GM12878 (cell line): Measurements from ENCODE around the gene ZBED4. TPM values are rescaled to one million over a fixed set of nuclear protein-coding genes. Genes with fewer than 3 reads are reported as not detected.

Source experiments
- BACH1 ChIP-seq: fragments of 450-650 bp; IDR thresholded peaks from 2 replicates; pipeline ENCODE4 v1.6.1; 2017; ENCODE audit warnings: mild to moderate bottlenecking, borderline replicate concordance
- DPF2 ChIP-seq: fragments of 450-650 bp; IDR thresholded peaks from 2 replicates; pipeline ENCODE4 v1.6.1; 2017; ENCODE audit warnings: mild to moderate bottlenecking
- FOS ChIP-seq: IDR thresholded peaks from 3 replicates; pipeline ENCODE4 v1.6.1; 2011; ENCODE audit warnings: borderline replicate concordance; ENCODE audit not compliant: insufficient read length; ENCODE audit errors: extremely low read depth
- HDAC2 ChIP-seq: fragments of 200-600 bp; sonication (generic); IDR thresholded peaks from 2 replicates; pipeline ENCODE4 v1.6.1; 2017
- IKZF1 ChIP-seq: fragments of 450-650 bp; conservative IDR thresholded peaks from 2 replicates; pipeline ENCODE4 v1.6.1; 2017; ENCODE audit warnings: antibody characterized with exemption, mild to moderate bottlenecking
- KAT2A ChIP-seq: conservative IDR thresholded peaks from 2 replicates; pipeline ENCODE4 v1.6.1; 2011; ENCODE audit warnings: low read depth, low read length; ENCODE audit not compliant: control insufficient read depth
- KDM1A ChIP-seq: fragments of 200-600 bp; sonication (generic); IDR thresholded peaks from 2 replicates; pipeline ENCODE4 v1.6.1; 2016; ENCODE audit warnings: borderline replicate concordance
- NFXL1 ChIP-seq: fragments of 450-650 bp; IDR thresholded peaks from 2 replicates; pipeline ENCODE4 v1.6.1; 2017; ENCODE audit warnings: antibody characterized with exemption, mild to moderate bottlenecking, borderline replicate concordance
- PAX5 ChIP-seq: IDR thresholded peaks from 2 replicates; pipeline ENCODE4 v1.6.1; 2011; ENCODE audit warnings: low read depth, low read length, borderline replicate concordance
- POU2F2 ChIP-seq: IDR thresholded peaks from 3 replicates; pipeline ENCODE4 v1.6.1; 2011; ENCODE audit warnings: low read depth, mild to moderate bottlenecking, low read length, borderline replicate concordance
- RELA ChIP-seq: fragments of 450-650 bp; IDR thresholded peaks from 2 replicates; pipeline ENCODE4 v1.8.0; 2014; ENCODE audit warnings: borderline replicate concordance; ENCODE audit not compliant: partially characterized antibody
- RELB ChIP-seq: fragments of 450-650 bp; IDR thresholded peaks from 2 replicates; pipeline ENCODE4 v1.6.1; 2017; ENCODE audit warnings: low read depth, mild to moderate bottlenecking, moderate library complexity
- SMAD1 ChIP-seq: fragments of 450-650 bp; IDR thresholded peaks from 2 replicates; pipeline ENCODE4 v1.6.1; 2018; ENCODE audit warnings: mild to moderate bottlenecking, low read depth; ENCODE audit not compliant: partially characterized antibody
- STAT3 ChIP-seq: IDR thresholded peaks from 2 replicates; pipeline ENCODE4 v1.6.1; 2011; ENCODE audit warnings: low read depth, low read length, improper control_type of control experiment
- TAF1 ChIP-seq: IDR thresholded peaks from 2 replicates; pipeline ENCODE4 v1.6.1; 2011; ENCODE audit warnings: mild to moderate bottlenecking, low read depth, low read length, borderline replicate concordance
- TARDBP ChIP-seq: IDR thresholded peaks from 2 replicates; pipeline ENCODE4 v1.6.1; 2016; ENCODE audit warnings: borderline replicate concordance
- TBL1XR1 ChIP-seq: IDR thresholded peaks from 2 replicates; pipeline ENCODE4 v1.6.1; 2012; ENCODE audit warnings: low read depth, low read length, improper control_type of control experiment
- TCF3 ChIP-seq: IDR thresholded peaks from 2 replicates; pipeline ENCODE4 v1.6.1; 2012; ENCODE audit warnings: low read depth, mild to moderate bottlenecking, low read length, borderline replicate concordance; ENCODE audit not compliant: insufficient read depth
- USF2 ChIP-seq: IDR thresholded peaks from 2 replicates; pipeline ENCODE4 v1.6.1; 2011; ENCODE audit warnings: low read depth, low read length, improper control_type of control experiment, borderline replicate concordance
- ZBTB11 ChIP-seq: fragments of 450-650 bp; formaldehyde crosslinking; IDR thresholded peaks from 2 replicates; pipeline ENCODE4 v1.5.0; 2022; ENCODE audit warnings: mild to moderate bottlenecking, missing genetic modification characterization
- ZBTB40 ChIP-seq: fragments of 450-650 bp; IDR thresholded peaks from 2 replicates; pipeline ENCODE4 v1.6.1; 2016; ENCODE audit warnings: mild to moderate bottlenecking, moderate library complexity, borderline replicate concordance
- ZNF207 ChIP-seq: fragments of 450-650 bp; IDR thresholded peaks from 2 replicates; pipeline ENCODE4 v1.6.1; 2014; ENCODE audit warnings: antibody characterized with exemption, mild to moderate bottlenecking, borderline replicate concordance
- polyA plus RNA-seq, 11 experiments: library from polyadenylated mRNA; depleted of rRNA in 4 of 11; unstranded in 6 of 11; stranded (reverse) in 5 of 11; fragments of >200 nt; fragmentation: Nextera tagmentation in 4 of 11; fragmentation: Illumina TruSeq in 1 of 11; extraction: Ambion mirVana in 4 of 11; extraction: Trizol in 1 of 11; gene quantifications; 1 replicate in 1 of 11; 2 replicates in 10 of 11; pipeline versions ENCODE4 v1.2.1 to v1.2.3, GENCODE V29; 2011 to 2016; ENCODE audit warnings: inconsistent platforms in 2 of 11, missing spikeins in 2 of 11, low read depth in 1 of 11
- total RNA-seq, 4 experiments: library from RNA; depleted of rRNA in 3 of 4; stranded (reverse); fragments of >200 nt in 3 of 4; fragmentation: Illumina TruSeq in 1 of 4; extraction: Trizol in 1 of 4; gene quantifications; 2 replicates each; pipeline versions ENCODE4 v1.2.1 to v1.2.3, GENCODE V29; 2013 to 2021

ZBED4 gene
- total and polyA plus RNA-seq, 10 of the 15 experiments (the other 5 are each of a cell fraction or from before 2014, with no cell fraction given), result 2.3 to 21.6 (median 12.8) TPM

GRCh38 chr22:49880281-49880680, 26.6 kb downstream of the ZBED4 start (continued):
- TF ChIP-seq ZBTB40, result no peak
- TF ChIP-seq POU2F2, result no peak; the same call in 2 of the 3 replicates
- TF ChIP-seq NFXL1, result no peak
- no peak for TF ChIP-seq ZBTB11 (CRISPR knock-in tag)
- no peak for TF ChIP-seq FOS
- TF ChIP-seq PAX5, result 0 out of 2 replicates have a peak, but pooled peaks have one; percentile 43
- no peak for TF ChIP-seq SMAD1
- peak; percentile 22; the same call in 1 of the 2 replicates for TF ChIP-seq DPF2
- TF ChIP-seq KAT2A, result no peak
- 0 out of 2 replicates have a peak, but pooled peaks have one; percentile 53 for TF ChIP-seq RELB
- 0 out of 2 replicates have a peak, but pooled peaks have one; percentile 36 for TF ChIP-seq ZNF207
- no peak for TF ChIP-seq HDAC2
- no peak for TF ChIP-seq STAT3
- TF ChIP-seq BACH1, result no peak
- no peak for TF ChIP-seq RELA
- 0 out of 2 replicates have a peak, but pooled peaks have one; percentile 51 for TF ChIP-seq TAF1
- no peak for TF ChIP-seq TBL1XR1
- TF ChIP-seq TARDBP, result no peak
- no peak for TF ChIP-seq TCF3
- peak; percentile 54 for TF ChIP-seq IKZF1
- TF ChIP-seq USF2, result no peak
- TF ChIP-seq KDM1A, result no peak
